ENCODE data around the gene F3.

F3 gene

GRCh38 chr1:94551449-94551848 lies 9.9 kb upstream of the F3 start:
- DNase-seq: no peak

GRCh38 chr1:94550800-94551241 lies 9.3 kb upstream of the F3 start:
- DNase-seq: no peak

- no peak for DNase-seq
Observed at GRCh38 chr1:94550396-94550795, 8.8 kb upstream of the F3 start.

GRCh38 chr1:94549706-94550105 lies 8.1 kb upstream of the F3 start:
- no peak for DNase-seq

- no peak for DNase-seq
Observed at GRCh38 chr1:94544706-94545490, 3.3 kb upstream of the F3 start.

- no peak for DNase-seq
Observed at GRCh38 chr1:94543893-94544635, 2.5 kb upstream of the F3 start.

- no peak for DNase-seq
Observed at GRCh38 chr1:94543001-94543400, 1.4 kb upstream of the F3 start.

GRCh38 chr1:94542088-94542870 lies 720 bp upstream of the F3 start:
- no peak for DNase-seq

GRCh38 chr1:94540440-94541245 lies 916 bp downstream of the F3 start:
- no peak for DNase-seq

- DNase-seq: peak; percentile 10
Observed at GRCh38 chr1:94539496-94539895, 2.1 kb downstream of the F3 start.

- no peak for DNase-seq
Observed at GRCh38 chr1:94538243-94538827, 3.2 kb downstream of the F3 start.

- no peak for DNase-seq
Observed at GRCh38 chr1:94537254-94537653, 4.3 kb downstream of the F3 start.

GRCh38 chr1:94535879-94536278 lies 5.7 kb downstream of the F3 start:
- DNase-seq: no peak

GRCh38 chr1:94535095-94535494 lies 6.5 kb downstream of the F3 start:
- no peak for DNase-seq

GRCh38 chr1:94532077-94532476 lies 9.5 kb downstream of the F3 start:
- no peak for DNase-seq

GRCh38 chr1:94531664-94532063 lies 9.9 kb downstream of the F3 start:
- DNase-seq: no peak

- no peak for DNase-seq
Observed at GRCh38 chr1:94530373-94530878, 11.1 kb downstream of the F3 start.

- DNase-seq: no peak
Observed at GRCh38 chr1:94529416-94529815, 12.1 kb downstream of the F3 start.

- no peak for DNase-seq
Observed at GRCh38 chr1:94528826-94529225, 12.7 kb downstream of the F3 start.

GRCh38 chr1:94528299-94528698 lies 13.3 kb downstream of the F3 start:
- DNase-seq: peak; percentile 11

- DNase-seq: no peak
Observed at GRCh38 chr1:94527447-94528031, 14.0 kb downstream of the F3 start.
